ENCODE results near the gene TLE5. TPM values are rescaled to one million over a fixed set of nuclear protein-coding genes. Genes with fewer than 3 reads are reported as not detected.
A peak's percentile ranks its signal among the peaks of the same experiment; 100 is the strongest.

The TLE5 gene
- total and polyA plus RNA-seq, 9 of the 15 experiments (the other 6 are each of a cell fraction or from before 2014, with no cell fraction given) = 2.0 to 347 (median 235) TPM

DNA sequence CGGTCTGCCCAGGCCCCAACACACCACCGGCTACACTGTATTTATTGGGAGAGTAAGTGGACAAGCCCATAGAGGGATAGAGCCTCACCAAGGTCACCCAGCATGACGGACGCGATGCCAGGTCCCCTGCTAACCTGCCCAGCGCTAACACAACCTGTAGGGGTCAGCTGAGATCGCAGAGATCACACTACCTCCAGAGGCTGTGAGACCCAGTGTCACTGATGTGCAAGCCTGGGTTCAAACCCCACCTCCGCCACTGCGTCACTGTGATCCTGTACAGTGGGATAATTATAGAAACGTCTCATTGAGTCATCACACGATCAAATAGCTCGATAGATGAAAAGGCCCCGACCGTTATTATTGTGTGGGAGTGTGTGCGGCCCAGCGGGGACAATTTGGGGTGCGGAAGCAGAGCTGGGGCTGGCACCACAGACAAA, 22.6 kb downstream of the TLE5 start:
- H3K9me1 ChIP-seq (ENCODE audit: control insufficient read depth, insufficient read depth, low read length) = no peaks in the 10 kb centered on the region
- ChIA-PET CTCF (ENCODE audit: low intra/inter-chr PET ratio) (no interaction called here), POLR2A (interaction anchor here (0.6 to 1.8 kb wide), 8 partner anchors 11 to 1313 kb away, joined by 3 to 6 read pairs (median 3); no protein-coding TSS in a partner anchor)
- H4K20me1 ChIP-seq (replicated peaks; ENCODE audit: control insufficient read depth, insufficient read depth, low read length) = no peaks in the 10 kb centered on the region
- H3K9ac ChIP-seq (ENCODE audit: insufficient read depth in 1 of 2, low read depth in 2 of 2, low read length in 2 of 2) = peak overlapping the region; percentile 16 to 38; a peak in 2 of 4 replicates
- H3K27me3 ChIP-seq (ENCODE audit: control insufficient read depth in 2 of 2, insufficient read depth in 2 of 2, low read length in 2 of 2) = no peaks in the 10 kb centered on the region
- in situ Hi-C loops (cut with MboI) = no loop called here
- peaks cover 6% of the 10 kb centered on the region; the same call in 1 of the 3 replicates for H3K79me2 ChIP-seq (ENCODE audit: control insufficient read depth, insufficient read depth, low read length)
- no TSS peak for BruUV-seq (replicated peaks)
- WGBS (ENCODE audit: insufficient coverage, low coverage, missing lambda C conversion rate) = 32% methylated on average over 16 of the region's 17 CpGs
- H3K9me3 ChIP-seq (replicated peaks; ENCODE audit: control insufficient read depth, insufficient read depth, low read depth, low read length) = no peaks in the 10 kb centered on the region
- DNase-seq (ENCODE audit: extremely low read depth in 1 of 4, low spot score in 3 of 4) (peak in 1 of 4 experiments; percentile 60), FAIRE-seq (peak; percentile 70), ATAC-seq (no peak)
- intact Hi-C loops (cut with micrococcal nuclease) = loop anchor here (5.0 kb wide), 1 partner anchor 33 kb away; no protein-coding TSS in a partner anchor
- H3K27ac ChIP-seq (ENCODE audit: extremely low read depth, low read depth, low read length) = peak overlapping the region; percentile 41
- no peak overlapping the region for H3K4me3 ChIP-seq
- peaks cover 35 to 51% of the 10 kb centered on the region in 2 experiments for H3K4me1 ChIP-seq (replicated peaks in 1 of 2; ENCODE audit: control insufficient read depth in 2 of 2, insufficient read depth in 2 of 2, low read length in 2 of 2)
- no peaks in the 10 kb centered on the region for H3K36me3 ChIP-seq (ENCODE audit: control insufficient read depth, insufficient read depth, low read length)
- H3K4me2 ChIP-seq (ENCODE audit: insufficient read depth, low read length) = peak overlapping the region; percentile 9; the same call in 1 of the 2 replicates
- peak overlapping the region; percentile 51 for H2AFZ ChIP-seq (ENCODE audit: low read depth, low read length)
- TF ChIP-seq, protein P1, sequence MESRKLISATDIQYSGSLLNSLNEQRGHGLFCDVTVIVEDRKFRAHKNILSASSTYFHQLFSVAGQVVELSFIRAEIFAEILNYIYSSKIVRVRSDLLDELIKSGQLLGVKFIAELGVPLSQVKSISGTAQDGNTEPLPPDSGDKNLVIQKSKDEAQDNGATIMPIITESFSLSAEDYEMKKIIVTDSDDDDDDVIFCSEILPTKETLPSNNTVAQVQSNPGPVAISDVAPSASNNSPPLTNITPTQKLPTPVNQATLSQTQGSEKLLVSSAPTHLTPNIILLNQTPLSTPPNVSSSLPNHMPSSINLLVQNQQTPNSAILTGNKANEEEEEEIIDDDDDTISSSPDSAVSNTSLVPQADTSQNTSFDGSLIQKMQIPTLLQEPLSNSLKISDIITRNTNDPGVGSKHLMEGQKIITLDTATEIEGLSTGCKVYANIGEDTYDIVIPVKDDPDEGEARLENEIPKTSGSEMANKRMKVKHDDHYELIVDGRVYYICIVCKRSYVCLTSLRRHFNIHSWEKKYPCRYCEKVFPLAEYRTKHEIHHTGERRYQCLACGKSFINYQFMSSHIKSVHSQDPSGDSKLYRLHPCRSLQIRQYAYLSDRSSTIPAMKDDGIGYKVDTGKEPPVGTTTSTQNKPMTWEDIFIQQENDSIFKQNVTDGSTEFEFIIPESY (CRISPR knock-in tag; IDR thresholded peaks at IDR 0.05) = peak; percentile 22; the same call in 1 of the 2 replicates
- TF ChIP-seq EGR1 (conservative IDR thresholded peaks at IDR 0.05) = 0 out of 2 replicates have a peak, but pooled peaks have one; percentile 16
- TF ChIP-seq RAD21 (CRISPR knock-in tag; conservative IDR thresholded peaks at IDR 0.05 in 1 of 2, IDR thresholded peaks at IDR 0.05 in 1 of 2) = 0 out of 4 replicates have a peak, but pooled peaks of 1 of the 2 experiments have one; percentile 15
- peak; percentile 30; the same call in 1 of the 2 replicates for TF ChIP-seq CREB1 (IDR thresholded peaks at IDR 0.05)
- 0 out of 2 replicates have a peak, but pooled peaks have one; percentile 36 for TF ChIP-seq CREB1 (CRISPR knock-in tag; IDR thresholded peaks at IDR 0.05)
- TF ChIP-seq MEF2D (tag; conservative IDR thresholded peaks at IDR 0.05; ENCODE audit: low read depth) = peak; percentile 79; the same call in 1 of the 2 replicates
- TF ChIP-seq, protein P2, sequence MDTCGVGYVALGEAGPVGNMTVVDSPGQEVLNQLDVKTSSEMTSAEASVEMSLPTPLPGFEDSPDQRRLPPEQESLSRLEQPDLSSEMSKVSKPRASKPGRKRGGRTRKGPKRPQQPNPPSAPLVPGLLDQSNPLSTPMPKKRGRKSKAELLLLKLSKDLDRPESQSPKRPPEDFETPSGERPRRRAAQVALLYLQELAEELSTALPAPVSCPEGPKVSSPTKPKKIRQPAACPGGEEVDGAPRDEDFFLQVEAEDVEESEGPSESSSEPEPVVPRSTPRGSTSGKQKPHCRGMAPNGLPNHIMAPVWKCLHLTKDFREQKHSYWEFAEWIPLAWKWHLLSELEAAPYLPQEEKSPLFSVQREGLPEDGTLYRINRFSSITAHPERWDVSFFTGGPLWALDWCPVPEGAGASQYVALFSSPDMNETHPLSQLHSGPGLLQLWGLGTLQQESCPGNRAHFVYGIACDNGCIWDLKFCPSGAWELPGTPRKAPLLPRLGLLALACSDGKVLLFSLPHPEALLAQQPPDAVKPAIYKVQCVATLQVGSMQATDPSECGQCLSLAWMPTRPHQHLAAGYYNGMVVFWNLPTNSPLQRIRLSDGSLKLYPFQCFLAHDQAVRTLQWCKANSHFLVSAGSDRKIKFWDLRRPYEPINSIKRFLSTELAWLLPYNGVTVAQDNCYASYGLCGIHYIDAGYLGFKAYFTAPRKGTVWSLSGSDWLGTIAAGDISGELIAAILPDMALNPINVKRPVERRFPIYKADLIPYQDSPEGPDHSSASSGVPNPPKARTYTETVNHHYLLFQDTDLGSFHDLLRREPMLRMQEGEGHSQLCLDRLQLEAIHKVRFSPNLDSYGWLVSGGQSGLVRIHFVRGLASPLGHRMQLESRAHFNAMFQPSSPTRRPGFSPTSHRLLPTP (IDR thresholded peaks at IDR 0.05; ENCODE audit: borderline replicate concordance, extremely low read depth, insufficient read length) = peak; percentile 29
- TF ChIP-seq LCOR (CRISPR knock-in tag; IDR thresholded peaks at IDR 0.05) = 0 out of 2 replicates have a peak, but pooled peaks have one; percentile 36
- TF ChIP-seq RHOXF2B (CRISPR knock-in tag; conservative IDR thresholded peaks at IDR 0.05) = no peak
- TF ChIP-seq, protein P3, sequence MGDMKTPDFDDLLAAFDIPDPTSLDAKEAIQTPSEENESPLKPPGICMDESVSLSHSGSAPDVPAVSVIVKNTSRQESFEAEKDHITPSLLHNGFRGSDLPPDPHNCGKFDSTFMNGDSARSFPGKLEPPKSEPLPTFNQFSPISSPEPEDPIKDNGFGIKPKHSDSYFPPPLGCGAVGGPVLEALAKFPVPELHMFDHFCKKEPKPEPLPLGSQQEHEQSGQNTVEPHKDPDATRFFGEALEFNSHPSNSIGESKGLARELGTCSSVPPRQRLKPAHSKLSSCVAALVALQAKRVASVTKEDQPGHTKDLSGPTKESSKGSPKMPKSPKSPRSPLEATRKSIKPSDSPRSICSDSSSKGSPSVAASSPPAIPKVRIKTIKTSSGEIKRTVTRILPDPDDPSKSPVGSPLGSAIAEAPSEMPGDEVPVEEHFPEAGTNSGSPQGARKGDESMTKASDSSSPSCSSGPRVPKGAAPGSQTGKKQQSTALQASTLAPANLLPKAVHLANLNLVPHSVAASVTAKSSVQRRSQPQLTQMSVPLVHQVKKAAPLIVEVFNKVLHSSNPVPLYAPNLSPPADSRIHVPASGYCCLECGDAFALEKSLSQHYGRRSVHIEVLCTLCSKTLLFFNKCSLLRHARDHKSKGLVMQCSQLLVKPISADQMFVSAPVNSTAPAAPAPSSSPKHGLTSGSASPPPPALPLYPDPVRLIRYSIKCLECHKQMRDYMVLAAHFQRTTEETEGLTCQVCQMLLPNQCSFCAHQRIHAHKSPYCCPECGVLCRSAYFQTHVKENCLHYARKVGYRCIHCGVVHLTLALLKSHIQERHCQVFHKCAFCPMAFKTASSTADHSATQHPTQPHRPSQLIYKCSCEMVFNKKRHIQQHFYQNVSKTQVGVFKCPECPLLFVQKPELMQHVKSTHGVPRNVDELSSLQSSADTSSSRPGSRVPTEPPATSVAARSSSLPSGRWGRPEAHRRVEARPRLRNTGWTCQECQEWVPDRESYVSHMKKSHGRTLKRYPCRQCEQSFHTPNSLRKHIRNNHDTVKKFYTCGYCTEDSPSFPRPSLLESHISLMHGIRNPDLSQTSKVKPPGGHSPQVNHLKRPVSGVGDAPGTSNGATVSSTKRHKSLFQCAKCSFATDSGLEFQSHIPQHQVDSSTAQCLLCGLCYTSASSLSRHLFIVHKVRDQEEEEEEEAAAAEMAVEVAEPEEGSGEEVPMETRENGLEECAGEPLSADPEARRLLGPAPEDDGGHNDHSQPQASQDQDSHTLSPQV (IDR thresholded peaks at IDR 0.05) = peak; percentile 32; the same call in 1 of the 2 replicates
- TF ChIP-seq ZNF3 (CRISPR knock-in tag; IDR thresholded peaks at IDR 0.05) = no peak
- peak; percentile 63; the same call in 1 of the 2 replicates for TF ChIP-seq MEF2A (IDR thresholded peaks at IDR 0.05; ENCODE audit: control insufficient read depth, low read depth, low read length)

Measured in K562 (cell line).